SK-MEL-5 (cell line): ENCODE data around the gene RGS6. TPM values are rescaled to one million over a fixed set of nuclear protein-coding genes. Genes with fewer than 3 reads are reported as not detected.
"Not testable (repeated sequence)": the region's sequence is repeated elsewhere in the genome, so short reads cannot be mapped to it uniquely, and the experiment has no call there.

Experiments
- DNase-seq: peaks from one replicate; pipeline ENCODE4 v3.0.0-alpha.2; 2016; ENCODE audit warnings: low read depth, low spot score
- in situ Hi-C: cut with HindIII; loops from 2 replicates; pipeline ENCODE4 v1.10.0; 2016; ENCODE audit warnings: low sequenced_read_pairs, high pct_unique_total_duplicates, low pct_unique_long_range_greater_than_20kb
- total RNA-seq: library from RNA; depleted of rRNA; stranded (reverse); fragments of >200 nt; shearing (Covaris generic); gene quantifications from 2 replicates; pipeline ENCODE4 v1.2.3, GENCODE V29; 2014

Gene RGS6
- total RNA-seq, 1 experiment from 2014 or later, result not detected

DNA sequence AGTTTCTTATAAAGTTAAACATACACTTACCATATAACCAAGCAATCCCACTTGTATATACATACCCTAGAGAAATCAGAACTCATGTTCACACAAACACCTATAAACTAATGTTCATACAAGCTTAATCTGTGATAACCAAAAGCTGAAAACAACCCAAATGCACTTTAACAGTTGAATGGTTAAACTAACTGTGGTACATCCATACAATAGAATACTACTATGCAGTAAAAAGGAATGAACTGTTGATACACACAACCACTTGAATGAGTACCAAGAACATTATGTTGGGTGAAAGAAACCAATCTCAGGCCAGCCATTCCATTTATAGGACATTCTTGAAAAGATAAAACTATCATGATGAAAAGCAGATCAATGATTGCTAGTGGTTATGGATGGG, 534.1 kb downstream of the RGS6 start:
- in situ Hi-C loops, result no loop called here
- no peak for DNase-seq

DNA sequence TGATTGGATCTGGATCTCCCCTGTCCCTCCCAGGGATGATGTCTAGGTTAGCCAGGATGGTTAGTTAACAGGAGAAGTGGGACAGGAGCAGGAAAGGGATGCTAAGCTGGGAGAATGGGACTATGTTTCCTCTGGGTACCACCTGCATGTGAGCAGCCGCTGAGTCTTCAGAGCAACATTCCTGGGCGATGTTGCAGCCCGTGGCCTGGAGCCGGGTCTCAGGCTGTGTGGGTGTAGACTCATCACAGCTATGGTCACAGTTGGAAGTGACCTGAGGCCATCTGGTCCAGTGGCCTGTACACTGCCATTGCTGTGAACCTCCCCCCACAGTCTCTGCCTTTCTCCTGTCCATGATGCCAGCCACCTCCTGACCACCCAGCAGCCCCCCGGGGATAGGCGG, 539.1 kb downstream of the RGS6 start:
- in situ Hi-C loops, result no loop called here
- DNase-seq, result no peak

DNA sequence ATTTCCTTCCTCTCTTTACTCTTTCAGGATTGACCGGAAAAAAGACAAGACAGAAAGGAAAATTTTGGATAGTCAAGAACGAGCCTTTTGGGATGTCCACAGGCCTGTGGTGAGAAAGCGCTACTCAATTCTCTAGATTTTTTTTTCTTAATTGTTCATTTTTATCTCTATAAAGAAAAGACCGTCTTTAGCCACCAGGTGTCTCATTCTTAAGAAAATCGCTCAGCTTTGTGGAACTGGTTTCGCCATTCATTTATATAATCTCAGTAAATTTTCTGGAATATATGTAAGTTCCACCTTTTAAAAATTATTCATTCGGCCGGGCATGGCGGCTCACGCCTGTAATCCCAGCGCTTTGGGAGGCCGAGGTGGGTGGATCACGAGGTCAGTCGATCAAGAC, 540.6 kb downstream of the RGS6 start:
- peak; percentile 8 for DNase-seq
- in situ Hi-C loops, result no loop called here

DNA sequence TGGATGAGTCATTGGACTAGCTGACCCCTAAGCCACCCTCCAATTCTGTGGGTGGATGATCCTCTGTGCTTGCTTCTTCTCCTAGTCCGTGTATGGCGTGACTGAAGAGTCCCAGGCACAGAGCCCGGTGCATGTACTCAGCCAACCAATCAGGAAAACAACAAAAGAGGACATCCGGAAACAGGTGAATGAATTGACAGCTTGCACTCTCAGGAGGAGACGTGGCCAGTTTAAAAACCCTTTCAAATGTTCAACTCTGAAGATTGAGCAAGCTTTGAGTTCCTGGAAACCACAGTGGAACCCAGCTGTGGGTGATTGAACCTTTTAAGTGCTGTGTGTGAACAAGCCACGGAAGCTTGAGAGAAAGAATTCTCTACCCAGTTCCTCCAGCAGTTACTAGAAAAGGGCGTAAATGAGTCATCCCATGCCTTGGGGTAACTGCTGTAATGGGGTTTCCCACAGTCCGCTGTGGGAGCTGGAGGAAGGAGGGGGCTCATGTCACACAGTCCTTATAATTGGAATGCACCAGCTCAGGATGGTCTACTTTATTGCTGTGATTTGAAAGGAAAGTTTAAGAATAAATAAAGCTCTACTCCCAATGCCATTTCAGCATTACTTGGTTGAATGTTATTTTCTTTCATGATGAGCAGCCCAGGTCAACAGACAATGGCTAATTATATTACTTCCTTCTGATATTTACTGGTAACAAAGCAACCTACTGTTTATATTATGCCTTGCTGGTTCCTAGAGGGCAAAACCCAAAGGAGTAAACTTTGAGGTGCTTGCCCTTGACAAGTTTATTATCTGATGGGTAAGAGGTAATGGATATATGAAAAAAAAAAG, 544.6 kb downstream of the RGS6 start:
- DNase-seq, result peak; percentile 76
- in situ Hi-C loops, result no loop called here

DNA sequence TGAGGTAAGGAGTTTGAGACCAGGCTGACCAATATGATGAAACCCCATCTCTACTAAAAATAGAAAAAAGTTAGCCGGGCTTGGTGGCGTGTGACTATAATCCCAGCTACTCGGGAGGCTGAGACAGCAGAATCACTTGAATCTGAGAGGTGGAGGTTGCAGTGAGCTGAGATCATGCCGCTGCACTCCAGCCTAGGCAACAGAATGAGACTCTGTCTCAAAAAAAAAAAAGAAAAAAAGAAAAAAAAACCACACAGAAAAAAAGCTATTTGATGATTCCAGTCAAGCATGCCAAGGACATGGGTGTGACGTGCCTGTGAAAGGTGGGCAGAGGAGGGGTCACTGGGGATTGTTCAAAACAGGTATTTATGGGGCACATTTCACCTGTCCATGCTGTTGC, 545.3 kb downstream of the RGS6 start:
- in situ Hi-C loops, result not testable (repeated sequence)
- peak; percentile 40 for DNase-seq

DNA sequence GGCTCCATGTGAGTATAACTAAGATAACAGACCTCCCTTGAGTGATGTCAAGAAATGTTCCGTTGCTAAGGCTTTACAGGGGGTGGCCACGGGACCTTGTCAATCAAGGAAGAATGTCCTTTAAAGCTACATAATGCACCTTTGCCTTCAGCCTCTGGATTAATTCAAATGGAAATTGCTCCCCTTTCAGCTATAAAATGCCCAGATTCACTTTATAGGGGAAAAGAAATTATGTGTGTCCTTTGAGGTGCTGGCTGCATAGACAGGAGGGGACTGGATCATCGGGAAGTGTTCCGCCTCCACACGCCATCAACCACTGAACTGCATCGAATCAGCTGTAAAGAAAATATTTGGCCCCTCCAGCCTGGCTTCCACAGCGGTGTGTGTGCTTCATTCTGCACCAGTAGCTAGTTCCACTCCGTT, 546.3 kb downstream of the RGS6 start:
- no peak for DNase-seq
- in situ Hi-C loops, result no loop called here

DNA sequence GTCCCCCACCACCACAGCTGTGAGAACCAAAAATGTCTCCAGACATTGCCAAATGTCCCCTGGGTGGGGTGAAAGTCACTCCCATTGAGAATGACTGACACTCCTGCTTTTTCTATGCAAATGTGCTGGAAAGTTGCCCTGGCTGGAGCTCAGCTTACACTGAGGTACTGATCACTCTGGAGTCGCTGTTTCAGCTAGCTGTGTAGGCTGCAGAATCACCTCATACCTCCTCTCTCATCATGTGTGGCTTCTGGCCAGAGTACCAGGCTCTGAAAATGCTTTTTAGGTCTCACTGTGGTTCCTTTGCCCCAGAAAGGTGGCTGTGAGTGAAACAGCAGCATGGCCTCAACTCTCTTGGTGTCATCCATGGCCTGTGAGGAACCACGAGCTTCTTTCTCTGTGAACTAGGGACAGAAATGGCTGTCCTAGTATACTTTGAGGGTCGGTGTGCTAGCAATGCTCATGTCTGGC, 547.3 kb downstream of the RGS6 start:
- DNase-seq, result no peak
- in situ Hi-C loops, result no loop called here

DNA sequence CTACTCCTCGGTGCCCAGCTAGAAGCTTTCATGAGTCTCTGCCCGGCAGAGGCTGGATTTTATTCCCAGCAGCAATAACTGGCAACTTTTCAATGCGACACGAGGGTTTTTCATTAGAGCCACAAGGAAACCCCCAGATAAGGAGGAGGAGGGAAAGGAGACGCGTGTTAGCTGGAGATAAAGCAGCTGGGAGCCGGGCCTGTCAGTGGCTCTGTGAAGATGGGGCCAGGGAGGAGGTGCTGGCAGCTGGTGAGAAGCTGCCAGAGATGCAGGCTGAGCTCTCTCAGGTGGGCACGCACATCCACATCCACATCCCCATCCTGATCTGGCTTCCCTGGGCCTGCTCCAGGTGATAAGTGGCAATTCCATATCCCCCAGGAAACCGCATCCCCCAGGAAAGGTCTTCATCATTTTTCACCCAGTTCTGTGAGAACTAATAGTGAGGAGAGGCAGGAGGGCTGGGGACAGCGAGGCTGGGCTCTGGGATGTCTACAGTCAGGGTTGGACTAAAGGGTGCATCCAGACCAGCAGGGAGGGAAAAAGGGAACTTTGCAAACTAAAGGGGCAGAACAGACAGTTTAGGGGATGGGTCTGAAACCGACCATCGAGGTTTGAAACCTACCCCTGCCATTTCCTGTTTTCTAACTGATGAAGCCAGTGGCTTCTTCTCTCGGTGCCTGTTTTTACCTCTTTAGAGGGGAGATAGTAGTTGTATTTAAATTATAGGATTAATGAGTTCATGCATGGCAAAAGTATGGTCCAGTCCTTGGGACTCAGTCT, 548.4 kb downstream of the RGS6 start:
- in situ Hi-C loops, result no loop called here
- DNase-seq, result no peak

DNA sequence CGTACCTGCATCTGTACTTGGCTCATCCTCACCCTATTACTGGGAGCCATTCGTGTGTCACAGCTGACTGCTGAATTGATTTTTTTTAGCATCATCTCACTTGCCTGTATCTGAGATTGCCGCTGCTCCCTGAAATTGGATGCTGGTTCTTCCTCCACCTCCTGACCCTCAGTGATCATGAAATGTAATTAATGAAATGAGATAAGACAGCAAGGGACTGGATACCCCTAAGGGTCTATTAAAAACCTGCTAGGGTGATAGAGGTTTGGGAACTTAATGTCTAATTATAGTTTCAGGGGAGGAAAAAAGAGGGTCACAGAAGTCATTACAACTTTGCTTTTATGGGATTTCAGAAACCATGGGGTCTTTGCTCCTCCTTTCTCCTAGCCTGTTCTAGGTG, 551.1 kb downstream of the RGS6 start:
- in situ Hi-C loops, result no loop called here
- DNase-seq, result no peak

DNA sequence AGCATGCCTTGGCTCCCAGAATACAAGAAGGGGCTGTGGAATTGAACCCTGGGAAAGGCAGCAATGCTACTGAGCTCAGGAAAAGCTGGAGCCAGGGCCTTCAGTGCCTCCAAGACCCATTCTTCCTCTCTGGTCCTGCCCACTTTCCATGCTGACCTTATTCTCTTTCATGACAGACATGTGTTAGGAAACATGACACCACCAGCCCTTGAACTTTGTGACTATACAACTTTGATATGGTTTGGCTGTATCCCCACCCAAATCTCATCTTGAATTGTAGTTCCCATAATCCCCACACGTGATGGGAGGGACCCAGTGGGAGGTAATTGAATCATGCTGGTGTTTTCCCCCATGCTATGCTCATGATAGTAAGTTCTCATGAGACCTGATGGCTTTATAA, 553.5 kb downstream of the RGS6 start:
- in situ Hi-C loops, result no loop called here
- DNase-seq, result no peak

DNA sequence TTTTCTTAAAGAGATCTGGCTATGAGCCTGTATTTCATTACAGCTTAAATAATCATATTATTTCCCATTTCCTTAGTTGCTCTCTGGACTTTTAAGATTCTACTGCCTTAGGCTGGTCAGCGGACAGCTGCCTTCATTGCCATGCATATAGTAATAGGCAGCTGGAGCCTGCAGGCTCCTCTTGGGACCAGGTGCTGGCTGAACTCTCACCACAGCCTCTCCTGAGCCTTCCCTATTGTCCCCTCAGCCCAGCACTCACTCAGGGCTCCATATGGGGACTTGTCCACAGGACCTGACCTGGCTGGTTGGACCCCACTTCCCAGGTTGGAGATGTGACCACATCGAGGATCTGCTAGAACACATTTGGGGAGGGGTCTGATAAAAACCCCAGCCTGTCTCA, 556.3 kb downstream of the RGS6 start:
- in situ Hi-C loops, result no loop called here
- no peak for DNase-seq

DNA sequence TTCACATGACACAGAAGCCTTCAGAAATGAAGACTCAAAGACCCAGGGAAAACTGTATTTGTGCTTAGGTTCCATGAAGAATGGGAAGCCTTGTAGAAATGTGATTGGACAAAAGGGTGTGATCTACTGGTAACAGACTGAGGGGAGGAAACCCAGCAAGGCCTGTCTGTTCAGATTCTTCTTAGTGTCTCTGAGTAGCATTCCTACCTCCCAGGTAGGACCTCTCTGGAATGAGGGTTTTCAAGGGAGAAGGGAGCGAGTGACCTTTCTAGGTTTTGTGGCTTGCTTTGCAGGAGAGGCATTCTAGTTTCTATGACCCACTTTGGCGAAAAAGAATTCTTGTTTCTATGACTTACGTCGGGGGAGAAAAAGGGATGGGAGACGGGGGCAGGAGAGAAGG, 560.0 kb downstream of the RGS6 start:
- in situ Hi-C loops, result no loop called here
- DNase-seq, result no peak

DNA sequence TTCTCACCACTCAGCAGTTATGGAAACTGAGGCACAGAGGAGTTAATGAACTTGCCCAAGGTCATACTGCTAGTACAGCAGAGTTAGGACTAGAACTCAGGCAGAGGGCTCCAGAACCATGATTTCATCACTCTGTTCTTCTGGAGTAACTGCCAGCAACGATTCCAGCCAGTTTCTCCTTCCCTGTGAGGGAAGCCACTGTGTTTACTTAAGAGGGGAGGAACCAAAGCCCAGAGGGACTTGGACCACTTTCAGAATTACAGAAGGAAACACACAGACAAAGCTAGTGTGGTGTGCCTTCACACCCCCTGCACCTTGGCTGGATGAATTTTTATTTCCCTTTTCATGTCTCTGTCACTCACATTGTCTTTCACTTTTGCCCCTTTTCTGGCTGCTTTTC, 563.4 kb downstream of the RGS6 start:
- no peak for DNase-seq

DNA sequence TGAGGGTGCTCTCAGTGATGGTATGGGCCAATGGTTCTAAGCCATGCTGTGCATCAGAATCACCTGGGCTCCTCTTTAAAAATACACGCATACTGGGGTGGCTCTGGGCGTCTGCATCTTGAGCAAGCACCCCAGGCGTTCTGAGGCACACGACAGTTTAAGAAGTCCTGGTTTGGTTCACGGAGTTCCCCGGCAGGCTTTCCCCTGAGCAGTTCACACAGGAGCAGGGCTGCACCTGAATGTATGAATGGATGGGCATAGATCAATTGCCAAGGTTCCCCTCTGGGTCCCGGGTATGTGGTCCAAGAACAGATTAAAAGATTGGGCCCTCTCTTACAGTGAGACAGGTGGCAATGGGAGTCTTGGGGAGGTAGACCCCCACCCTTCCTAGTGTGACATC, 566.4 kb downstream of the RGS6 start:
- in situ Hi-C loops, result no loop called here
- no peak for DNase-seq

More for the DNA sequence above, 563.4 kb downstream of the RGS6 start:
- in situ Hi-C loops, result no loop called here

DNA sequence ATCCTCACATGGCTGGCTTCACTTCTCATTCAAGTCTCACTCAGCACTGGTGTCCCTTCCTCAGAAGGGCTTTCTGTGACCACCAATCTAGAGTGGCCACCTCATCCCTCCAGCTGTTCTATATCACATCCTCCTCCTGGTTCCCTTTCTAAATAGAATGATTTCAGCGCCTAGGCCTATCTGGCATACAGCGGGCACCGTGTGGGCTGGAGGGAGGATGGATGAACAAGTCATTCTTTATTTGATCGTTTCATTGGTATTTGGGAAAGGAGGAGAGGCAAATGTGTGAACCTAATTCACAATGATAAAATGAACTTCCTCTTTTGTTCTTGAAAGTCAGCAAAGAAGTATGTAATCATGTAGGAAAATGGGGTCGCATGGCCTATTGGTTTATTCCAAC, 567.5 kb downstream of the RGS6 start:
- in situ Hi-C loops, result no loop called here
- no peak for DNase-seq

DNA sequence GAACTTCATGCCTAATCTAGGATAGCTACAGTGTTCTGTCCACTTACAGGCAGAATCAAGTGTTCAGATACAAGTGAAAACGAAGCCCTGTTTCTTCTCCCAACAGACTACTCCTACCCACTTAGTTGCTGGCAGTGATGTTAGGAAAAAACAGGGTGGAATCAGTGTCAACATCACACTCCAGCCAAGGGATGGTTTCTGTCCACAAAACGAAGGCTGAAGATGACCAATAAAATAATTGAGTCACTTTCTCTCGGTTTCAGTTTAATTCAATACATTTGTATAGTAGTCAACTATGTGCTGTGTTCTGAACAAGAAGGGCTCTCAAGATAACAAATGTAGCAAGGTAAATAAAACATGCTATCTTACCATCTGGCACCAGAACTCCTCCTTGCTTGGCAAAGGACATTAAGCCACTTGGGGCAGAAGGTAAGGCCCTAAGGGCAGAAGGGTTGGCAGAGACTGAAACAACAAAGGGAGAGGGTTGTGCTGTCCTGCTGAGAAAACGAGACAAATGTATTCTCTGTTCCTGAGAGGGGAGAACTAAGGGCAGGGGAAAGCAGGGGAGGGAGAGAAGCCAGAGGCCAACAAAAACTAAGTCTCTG, 568.1 kb downstream of the RGS6 start:
- in situ Hi-C loops, result no loop called here
- peak; percentile 17 for DNase-seq

DNA sequence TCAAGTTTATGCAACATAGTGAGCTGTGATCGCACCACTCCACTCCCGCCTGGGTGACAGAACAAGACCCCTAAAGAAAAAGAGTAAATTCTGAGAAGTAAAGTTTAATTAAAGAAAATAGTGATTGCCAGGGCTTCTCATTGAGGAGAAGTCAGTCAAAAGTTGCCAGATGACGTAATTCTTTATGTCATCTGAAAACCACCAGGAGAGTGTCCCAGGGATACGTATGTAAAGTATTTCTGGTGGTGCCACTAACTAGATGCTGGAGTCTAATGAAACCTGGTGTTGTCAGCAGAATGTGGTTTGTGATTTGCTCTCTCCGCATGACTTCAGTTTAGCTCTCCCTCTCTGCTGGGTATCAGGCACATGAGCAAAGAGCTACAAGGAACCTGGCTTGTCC, 569.2 kb downstream of the RGS6 start:
- no peak for DNase-seq
- in situ Hi-C loops, result no loop called here

DNA sequence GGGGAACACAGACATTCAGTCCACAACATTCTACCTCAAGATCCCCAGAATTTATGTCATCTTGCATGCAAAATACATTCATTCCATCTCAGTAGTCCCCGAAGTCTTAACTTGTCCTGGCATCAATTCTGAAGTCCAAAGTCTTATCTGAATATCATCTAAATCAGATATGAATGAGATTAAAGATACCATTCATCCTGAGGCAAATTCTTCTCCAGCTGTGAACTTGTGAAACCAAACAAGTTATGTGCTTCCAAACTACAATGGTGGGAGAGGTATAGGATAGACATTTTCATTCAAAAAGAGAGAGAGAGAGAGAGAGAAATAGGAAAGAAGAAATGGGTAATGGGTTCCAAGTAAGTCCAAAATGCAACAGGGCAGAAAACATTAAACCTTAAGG, 571.0 kb downstream of the RGS6 start:
- in situ Hi-C loops, result no loop called here
- no peak for DNase-seq
